ENCODE data around the gene KNOP1.

The KNOP1 gene, protein sequence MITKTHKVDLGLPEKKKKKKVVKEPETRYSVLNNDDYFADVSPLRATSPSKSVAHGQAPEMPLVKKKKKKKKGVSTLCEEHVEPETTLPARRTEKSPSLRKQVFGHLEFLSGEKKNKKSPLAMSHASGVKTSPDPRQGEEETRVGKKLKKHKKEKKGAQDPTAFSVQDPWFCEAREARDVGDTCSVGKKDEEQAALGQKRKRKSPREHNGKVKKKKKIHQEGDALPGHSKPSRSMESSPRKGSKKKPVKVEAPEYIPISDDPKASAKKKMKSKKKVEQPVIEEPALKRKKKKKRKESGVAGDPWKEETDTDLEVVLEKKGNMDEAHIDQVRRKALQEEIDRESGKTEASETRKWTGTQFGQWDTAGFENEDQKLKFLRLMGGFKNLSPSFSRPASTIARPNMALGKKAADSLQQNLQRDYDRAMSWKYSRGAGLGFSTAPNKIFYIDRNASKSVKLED

DNA sequence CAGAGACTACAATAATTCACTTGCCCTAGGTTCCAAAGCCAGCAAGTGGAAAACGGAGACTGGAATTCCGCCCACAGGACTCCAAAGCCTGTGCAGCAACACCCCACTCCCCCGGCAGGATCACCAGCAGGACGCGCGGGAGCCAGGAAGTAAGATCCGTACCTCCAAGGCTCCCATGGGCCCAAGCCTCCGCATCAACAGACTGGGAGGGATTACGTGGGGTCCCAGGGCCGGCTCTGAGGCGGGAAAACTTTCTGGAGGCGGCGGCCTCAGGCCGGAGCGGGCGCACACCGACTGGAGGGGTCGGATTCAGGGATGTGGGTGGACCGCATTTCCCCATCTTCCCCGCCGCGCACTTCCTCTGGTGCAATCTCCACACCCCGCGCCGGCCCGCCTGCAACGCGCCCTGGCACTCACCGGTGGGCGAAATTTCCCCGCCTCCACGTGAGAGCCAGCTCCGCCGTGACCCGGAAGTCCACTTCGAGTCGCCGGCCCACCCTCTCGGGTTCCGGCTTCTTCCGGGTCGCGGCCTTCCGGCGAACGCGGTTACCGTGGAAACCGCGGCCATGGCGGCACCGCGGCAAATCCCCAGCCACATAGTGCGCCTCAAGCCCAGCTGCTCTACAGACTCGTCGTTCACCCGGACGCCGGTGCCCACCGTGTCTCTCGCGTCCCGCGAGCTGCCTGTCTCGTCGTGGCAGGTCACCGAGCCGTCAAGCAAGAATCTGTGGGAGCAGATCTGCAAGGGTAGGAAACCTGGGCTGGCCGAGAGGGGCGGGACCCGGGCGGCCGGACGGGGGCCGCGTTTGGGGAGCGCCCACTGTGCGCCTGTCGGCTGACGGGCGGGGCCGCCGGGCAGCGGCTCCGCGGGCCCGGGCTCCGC, at the start of gene KNOP1, which contains the start of gene IQCK:
Gene KNOP1 (minus strand): TSS at position 487 of the 883 bp plus-strand sequence. CDS start 3,192 bp downstream, outside the sequence.
Gene IQCK (plus strand): TSS at position 531 of the 883 bp plus-strand sequence. CDS start 36 bp downstream, at position 567.
- peak; percentile 64 for DNase-seq

DNA sequence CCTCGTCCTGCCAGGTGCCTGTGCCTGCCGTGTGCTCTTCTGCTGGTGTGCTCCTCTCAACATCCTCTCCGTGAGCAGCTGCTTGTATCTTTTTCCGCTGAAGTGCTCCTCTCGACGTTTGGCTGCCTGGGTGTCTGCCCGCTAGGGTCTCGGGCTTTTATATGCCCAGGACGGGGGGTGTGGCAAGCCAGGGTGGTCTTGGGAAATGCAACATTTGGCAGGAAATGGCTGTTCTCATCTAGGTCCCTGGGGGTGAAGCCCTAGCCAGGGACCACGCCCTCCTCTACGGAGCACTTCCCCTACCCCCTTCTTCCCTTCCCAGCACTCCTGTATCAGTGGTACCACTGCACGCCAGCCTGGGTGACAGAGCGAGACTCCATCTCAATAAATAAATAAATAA, 49.5 kb upstream of the KNOP1 start:
- no peak for DNase-seq

DNA sequence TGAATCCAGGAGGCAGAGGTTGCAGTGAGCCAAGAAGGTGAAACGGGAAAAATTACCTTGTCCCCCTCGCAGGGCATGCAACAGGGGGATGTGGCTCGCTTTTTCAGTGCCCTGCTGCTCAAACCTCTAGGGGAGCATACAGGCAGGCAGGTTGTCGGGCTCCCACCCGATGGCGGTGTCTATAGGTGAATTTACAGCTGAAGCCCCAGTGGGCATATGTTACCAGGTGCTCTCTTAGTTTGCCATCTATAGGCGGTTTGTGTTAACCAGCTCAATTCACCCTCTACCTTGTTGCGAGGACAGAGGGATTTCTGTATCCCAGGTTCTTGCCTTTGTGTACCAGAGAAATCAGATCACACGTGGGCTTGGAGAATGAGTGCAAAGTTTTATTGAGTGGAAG, 49.0 kb upstream of the KNOP1 start:
- no peak for DNase-seq

DNA sequence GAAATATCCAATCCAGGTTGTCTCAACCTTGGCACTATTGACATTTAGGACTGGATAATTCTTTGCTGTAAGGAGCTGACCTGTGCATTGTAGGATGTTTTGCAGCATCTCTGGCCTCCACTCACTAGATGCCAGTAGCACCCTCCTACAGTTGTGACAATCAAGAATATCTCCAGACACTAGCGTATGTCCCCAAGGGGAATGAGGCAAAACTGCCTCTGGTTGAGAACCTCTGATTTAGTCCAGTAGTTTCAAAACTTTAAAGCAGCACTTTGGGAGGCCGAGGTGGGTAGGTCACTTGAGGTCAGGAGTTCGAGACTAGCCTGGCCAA, 48.5 kb upstream of the KNOP1 start:
- no peak for DNase-seq

DNA sequence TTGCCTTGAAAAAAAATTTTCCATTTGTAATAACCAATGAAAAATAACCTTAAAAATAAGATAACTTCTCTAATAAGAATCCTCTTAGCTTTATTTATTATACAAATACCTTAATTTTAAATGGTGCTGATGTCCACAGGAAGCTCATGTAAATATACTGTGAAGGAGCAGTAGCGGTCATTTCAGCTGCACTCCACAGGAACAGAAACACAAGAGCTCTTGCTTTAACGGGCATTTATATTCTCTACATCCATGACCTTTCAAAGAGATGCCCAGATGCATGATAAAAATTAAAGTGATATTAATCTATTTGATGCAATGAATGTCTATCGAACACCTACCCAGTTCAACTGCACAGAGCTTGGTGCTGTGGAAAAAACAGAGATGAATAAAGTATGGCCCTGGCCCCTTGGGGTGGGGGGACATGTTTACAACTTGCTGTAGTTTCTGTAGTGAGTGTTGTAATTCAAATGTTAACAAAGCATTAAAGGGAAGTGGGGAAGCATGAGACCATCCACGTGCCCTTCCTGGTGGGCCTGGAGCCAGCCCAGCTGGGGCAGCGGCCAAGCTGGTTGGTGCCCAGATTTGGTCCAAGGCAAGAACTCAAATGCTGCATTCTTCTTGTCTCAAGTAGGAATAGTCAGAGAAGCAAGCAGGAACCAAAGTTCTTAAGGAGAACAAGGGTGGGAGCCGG, 48.0 kb upstream of the KNOP1 start:
- no peak for DNase-seq

DNA sequence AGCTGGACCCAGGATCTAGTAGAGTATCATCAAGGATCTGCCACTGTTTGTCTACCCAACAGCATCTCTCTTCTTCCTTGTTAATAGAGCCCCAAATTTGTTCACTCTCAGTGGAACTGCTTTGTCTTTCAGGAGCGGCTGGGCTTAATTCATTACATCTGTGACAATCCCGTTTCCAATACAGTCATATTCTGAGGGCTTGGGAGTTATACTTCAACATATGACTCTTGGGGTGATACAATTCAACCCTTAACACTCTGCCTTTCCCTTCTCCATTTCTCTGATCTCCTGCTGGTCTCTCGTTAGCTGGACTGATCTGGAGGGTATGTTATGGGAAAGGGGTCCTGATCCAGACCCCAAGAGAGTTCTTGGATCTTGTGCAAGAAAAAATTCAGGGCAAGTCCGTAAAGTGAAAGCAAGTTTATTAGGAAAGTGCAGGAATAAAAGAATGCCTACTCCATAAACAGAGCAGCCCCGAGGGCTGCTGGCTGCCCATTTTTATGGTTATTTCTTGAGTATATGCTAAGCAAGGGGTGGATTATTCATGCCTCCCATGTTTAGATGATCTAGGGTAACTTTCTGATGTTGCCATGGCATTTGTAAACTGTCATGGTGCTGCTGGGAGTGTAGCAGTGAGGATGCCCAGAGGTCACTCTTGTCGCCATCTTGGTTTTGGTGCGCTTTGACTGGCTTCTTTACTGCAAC, 42.5 kb upstream of the KNOP1 start:
- no peak for DNase-seq

DNA sequence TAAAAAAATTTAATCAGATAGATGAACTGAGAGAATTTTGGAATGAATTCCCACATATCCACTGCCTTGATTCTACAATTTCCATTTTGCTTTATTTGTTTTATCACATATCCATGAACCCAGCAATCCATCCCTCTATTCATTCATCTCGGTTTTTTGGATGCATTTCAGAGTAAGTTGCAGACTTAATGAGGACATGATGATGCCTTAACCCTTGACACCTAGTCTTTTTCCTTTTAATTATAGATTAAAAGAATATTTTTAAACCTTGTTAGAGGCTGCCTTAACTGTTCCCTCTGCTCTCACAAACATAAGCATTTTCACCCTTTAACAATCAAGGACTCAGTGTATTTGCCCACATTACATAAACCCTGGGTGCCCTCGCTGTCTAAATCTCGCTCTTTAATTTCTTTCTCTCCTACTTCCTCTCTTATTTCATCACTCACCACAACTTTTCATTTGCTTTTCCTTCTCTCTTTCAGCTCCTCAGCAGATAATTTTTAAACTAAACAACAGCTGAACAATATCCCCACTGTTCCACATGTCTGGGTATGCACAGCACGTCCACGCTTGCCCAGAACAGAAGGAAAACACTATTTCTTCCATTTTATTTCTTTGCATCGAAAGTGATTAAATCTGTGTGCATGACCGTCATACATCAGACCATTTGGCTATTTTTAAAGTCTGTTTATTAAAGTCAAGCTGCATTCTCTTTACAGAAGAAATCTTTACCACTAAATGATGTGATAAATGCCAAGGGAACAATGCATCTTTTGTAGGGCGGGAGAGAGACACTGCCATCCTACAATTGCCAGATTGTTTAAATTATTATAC, 40.0 kb upstream of the KNOP1 start:
- DNase-seq, result no peak

DNA sequence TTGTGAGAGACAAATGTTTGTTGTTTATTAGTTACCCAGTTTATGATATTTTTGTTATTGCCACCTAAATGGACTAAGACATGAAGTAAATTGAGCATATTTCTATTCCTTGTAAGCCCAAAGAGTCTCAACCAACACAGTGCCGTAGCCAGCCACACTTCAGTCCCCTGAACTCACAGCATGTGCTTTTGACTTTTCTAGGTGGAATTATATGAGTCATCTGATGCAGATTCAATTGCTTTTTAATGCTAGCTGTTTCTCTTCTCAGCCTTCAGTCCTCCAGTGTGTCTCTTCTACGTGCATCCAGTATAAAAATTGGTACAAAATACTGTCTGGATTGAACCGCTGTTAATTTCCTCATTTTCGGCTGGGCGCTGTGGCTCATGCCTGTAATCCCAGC, 39.0 kb upstream of the KNOP1 start:
- no peak for DNase-seq

DNA sequence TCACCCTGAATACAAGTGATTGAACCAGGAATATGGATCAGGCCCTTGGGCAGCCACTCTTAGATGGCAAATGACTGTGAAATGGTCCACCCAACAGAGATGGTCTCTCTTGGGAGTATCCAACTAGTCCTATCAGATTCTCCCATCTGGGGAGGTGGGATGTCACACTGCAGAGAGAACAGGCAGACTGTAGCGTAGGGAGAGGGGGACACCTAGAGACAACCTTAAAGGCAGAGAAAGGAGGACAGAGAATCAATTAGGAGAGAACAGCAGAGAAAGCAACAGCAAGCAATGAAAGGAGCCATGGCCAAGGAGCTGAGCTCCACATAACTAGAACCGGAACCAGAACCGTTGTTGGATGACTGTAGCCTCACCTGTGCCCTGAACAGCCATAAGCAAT, 37.2 kb upstream of the KNOP1 start:
- no peak for DNase-seq

DNA sequence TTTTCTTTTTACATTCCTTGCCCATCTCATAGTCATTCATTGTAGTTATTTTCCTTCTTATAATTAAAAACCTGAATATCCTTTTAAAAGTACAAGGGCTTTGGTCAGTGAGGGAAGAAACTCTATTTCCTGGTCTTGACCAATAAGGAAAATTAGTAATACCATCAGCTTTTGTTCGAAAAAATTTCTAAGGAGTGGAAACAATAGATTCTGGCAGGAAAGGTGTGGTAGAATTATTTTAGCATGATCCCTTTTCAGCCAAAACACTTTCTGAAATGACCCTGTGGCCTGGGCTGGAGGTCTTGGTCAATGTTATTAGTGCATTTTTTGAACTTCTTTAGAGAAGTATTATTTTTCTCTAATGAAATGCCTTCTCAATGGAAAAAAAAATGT, 36.6 kb upstream of the KNOP1 start:
- DNase-seq, result no peak

DNA sequence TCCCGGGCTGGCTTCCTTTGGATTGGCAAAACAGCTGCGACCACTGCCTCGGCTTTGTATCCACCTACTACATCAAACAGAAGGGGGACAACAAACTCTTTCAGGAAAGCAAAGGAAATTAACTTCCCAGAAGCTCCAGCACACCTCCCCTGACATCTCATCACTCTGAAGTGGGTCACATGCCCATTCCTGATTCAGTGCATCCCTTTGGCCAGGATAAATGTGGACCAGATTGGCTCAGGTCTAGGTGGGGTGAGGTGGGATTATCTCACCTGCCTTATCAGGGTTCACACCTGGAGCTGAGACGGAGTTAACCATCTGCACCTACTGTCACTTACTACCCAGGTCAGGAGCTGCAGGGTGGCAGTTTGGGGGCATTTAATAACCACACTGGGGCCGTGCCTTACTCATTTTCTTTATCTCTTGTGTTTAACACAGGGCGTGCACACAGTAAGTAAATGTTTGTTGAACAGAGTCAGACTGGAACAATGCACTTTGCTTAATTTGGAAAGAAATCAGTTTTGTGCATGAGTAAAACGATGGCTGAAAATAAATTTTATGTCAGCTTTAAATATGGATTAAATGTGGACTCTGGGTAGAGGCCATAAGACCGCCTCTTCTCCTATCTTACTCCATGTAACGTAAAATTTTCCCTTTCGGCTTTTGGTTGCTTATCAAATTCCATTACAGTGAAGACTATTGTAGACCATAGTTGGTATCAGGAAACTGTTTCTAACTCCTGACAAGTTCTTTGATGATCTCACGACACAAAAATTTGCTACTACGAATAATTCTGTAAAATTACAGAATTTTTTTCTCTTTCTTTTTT, 36.0 kb upstream of the KNOP1 start:
- DNase-seq, result no peak

DNA sequence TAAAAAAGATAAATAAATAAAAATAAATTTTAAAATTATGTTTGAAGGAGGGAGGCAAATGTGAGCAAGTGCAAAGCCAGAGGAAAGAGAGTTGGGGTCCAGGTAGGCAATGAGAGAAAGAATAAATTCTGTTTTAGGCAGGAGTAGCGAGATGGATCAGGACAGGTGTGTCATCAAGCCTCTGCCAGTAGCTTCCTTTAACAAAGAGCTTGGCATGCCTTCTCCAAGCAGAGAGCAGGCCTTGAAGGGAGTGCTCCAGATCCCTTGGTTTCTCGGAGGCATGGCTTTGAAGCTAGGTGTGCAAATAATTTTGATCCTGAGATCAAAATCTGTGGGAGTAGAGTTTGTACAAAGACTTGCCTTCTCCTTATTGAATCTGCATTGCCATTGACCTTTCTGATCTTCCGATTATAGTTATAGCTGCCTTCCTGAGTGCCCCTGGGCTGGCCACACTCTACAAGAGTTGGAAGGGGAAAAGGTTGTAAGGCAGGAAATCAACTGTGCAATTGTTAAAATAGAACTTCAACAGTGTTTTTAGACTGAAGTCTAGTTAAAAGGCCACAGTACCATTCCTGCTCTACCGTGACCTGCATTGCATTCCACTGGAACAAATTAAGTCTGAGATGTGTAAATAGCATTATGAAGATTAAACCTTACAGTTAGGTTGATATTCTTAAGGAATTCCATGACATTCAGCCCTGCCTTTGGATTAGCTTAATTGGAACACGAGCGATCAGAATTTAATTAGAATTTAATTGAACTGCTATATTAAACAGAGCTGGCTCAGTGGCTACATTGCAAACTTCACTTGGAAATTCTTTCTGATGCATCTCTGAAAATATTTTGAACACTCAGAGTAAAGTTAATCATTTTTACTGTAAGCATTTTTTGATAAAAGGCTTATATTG, 33.7 kb upstream of the KNOP1 start:
- DNase-seq, result no peak

DNA sequence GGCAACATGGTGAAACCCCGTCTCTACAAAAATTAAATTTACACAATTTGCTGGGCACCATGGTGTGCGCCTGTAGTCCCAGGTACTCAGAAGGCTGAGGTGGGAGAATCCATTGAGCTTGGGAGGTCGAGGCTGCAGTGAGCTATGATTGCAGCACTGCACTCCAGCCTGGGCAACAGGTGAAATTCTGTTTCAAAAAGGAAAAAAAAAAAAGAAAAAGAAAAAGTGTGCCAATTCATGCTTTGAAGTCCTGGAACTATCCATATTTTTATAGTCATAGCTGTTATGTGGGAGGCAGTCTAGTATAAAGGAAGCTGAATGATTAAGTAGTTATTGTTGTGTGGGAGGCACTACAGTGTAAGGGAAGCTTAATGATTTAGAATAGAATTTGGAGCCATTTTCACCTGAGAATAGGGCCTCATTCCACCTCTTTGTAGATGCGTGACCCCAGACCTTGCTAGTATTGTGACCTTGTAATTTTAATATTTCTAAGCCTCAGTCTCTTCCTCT, 31.6 kb upstream of the KNOP1 start:
- no peak for DNase-seq

DNA sequence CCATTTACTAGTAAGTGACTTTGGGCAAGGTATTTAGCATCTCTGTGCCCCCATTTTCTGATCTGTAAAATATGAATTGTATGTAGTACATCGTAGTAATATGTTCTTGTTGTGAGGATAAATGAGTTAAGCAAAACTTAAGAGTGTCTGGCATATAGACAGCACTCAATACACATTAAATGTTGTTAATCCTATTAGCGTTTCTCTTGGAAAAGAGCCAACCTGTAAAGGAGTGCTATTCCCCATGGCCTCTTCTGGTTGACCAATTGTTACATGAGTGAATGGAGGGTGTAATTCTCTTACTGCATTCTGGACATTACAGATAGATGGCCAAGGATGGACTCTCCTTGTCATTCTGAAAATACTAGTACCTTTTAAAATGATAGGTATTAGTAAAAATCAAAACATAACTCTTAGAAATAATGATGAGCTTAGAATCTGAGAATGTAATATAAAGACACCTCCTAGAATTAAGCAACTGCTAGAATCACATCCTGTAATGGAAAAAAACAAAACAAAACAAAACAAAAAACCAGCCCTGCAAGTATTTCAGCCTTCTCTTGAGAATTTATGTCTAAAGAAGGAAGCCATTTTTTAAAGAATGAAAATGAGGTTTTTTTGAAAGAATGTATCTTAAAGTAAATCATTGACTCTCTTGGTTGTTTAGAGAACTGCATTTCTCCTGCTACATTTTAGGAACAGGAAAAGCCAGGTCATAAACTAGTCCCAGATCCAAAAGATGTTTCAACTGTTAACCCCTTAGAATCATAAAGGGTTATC, 30.6 kb upstream of the KNOP1 start:
- no peak for DNase-seq

DNA sequence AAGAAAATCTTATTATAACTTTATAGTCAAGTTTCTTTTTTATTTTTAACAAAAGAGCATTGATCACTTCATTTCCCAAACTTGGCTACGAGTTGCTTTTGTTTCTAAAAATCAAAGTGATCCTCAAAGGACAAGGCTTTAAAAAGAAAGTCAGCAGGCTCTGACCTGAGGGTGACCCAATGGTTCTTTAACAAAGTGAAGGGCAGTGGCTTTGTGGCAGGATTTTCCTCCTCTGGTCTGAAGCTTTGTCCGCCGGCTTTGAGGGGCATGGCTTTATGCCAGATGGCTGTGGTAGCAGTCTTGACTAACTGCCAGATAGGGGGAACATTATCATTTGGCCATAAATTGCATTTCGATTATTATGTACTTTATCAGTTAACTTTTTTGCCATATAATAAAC, 28.5 kb upstream of the KNOP1 start:
- no peak for DNase-seq

DNA sequence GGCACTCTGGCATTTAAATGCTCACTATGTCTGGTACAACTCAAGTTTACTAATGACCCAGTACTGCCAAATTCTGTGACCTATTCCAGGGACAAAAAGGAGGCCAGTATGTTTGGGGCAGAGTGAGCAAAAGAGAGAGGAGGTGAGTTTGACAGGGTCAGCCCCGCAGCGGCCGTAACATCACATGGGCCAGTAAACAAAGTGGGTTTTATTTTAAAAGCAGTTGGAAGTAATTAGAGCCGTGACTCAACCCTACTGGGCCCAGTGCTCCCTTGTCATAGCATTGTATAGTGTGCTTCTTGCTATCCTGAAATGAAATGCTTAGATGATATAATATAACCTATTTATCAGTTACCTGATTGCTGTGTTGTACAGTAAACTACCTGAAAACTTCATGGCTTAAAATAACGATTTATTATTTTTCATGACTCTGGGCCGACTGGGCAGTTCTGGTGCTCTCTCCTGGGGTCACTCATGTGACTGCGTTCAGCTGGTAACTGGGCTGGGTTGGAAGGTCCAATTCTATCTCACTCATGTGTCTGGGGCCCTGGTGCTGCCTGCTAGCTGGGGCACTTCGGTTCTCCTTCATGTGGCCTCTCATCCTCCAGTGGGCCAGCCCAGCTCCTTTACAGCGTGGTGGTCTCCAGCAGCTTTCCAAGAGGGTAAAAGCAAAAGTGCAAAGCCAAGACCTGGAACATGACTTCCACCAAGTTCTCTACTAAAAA, 27.4 kb upstream of the KNOP1 start:
- no peak for DNase-seq

DNA sequence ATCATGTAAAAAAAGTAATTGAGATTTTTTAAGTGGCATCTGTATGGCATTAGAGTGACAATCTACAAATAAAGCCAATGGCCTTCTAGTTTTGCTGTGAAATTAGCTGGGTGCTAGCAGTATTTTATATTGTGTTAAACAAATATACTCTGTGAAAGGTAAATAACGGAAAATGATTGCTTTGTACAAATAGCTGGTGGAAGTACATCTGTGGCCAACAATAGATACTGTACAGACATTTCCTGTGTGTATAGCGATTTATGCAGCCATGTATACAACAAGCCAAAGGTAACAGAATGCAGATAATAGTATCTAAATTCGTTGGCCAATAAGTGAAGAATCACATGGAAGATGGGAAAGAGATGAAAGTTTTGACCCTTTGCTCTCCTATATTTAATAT, 26.6 kb upstream of the KNOP1 start:
- peak; percentile 23 for DNase-seq

DNA sequence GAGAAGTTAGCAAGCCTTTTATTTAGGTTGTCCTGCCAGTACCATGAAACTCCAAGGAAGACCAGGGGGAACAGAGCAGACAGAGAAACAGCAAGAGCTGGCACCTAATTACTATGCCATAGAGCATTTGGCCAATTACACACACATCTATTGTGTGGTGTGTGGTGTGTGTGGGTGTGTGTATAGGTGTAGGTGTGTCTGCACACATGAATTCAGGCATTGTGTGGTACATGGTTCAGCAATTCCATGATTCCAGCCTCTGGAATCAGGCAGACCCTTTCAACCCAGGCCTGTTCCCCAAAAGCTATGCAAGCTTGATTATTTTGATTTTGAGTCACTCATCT, 25.8 kb upstream of the KNOP1 start:
- no peak for DNase-seq
